IMR-90 (cell line): ENCODE results near the gene NT5M.

Experiments
- BHLHE40 ChIP-seq: fragments of 150-350 bp; IDR thresholded peaks from 2 replicates; pipeline ENCODE4 v1.6.1; 2016; ENCODE audit warnings: mild to moderate bottlenecking, low read depth, low read length
- CEBPB ChIP-seq: IDR thresholded peaks from 2 replicates; pipeline ENCODE4 v1.6.1; 2012; ENCODE audit warnings: low read depth, low read length, improper control_type of control experiment
- FOS ChIP-seq: fragments of 150-350 bp; IDR thresholded peaks from 2 replicates; pipeline ENCODE4 v1.6.1; 2016; ENCODE audit warnings: low read depth, low read length
- MAFK ChIP-seq: IDR thresholded peaks from 2 replicates; pipeline ENCODE4 v1.6.1; 2012; ENCODE audit warnings: low read depth, low read length, improper control_type of control experiment
- POLR2A ChIP-seq: IDR thresholded peaks from 2 replicates; pipeline ENCODE4 v1.6.1; 2012; ENCODE audit warnings: mild to moderate bottlenecking, low read depth, low read length
- RAD21 ChIP-seq: IDR thresholded peaks from 2 replicates; pipeline ENCODE4 v1.6.1; 2012; ENCODE audit warnings: low read length, improper control_type of control experiment
- RFX5 ChIP-seq: IDR thresholded peaks from 2 replicates; pipeline ENCODE4 v1.8.0; 2012; ENCODE audit warnings: low read depth, mild to moderate bottlenecking, low read length, moderate library complexity
- SMC3 ChIP-seq: fragments of 150-350 bp; IDR thresholded peaks from 2 replicates; pipeline ENCODE4 v1.6.1; 2016; ENCODE audit warnings: low read depth, mild to moderate bottlenecking, antibody characterized with exemption, low read length, moderate library complexity
- USF2 ChIP-seq: fragments of 150-350 bp; IDR thresholded peaks from 2 replicates; pipeline ENCODE4 v1.6.1; 2017; ENCODE audit warnings: mild to moderate bottlenecking, antibody characterized with exemption, low read length, low read depth
- TF ChIP-seq, protein P1 (sequence below): conservative IDR thresholded peaks from 2 replicates; pipeline ENCODE4 v1.5.1; 2012; ENCODE audit warnings: mild to moderate bottlenecking, low read depth, low read length, improper control_type of control experiment
- TF ChIP-seq, protein P2 (sequence below): fragments of 150-350 bp; IDR thresholded peaks from 2 replicates; pipeline ENCODE4 v1.6.1; 2016; ENCODE audit warnings: low read depth, mild to moderate bottlenecking, low read length, moderate library complexity, borderline replicate concordance

- TF ChIP-seq, protein P1, sequence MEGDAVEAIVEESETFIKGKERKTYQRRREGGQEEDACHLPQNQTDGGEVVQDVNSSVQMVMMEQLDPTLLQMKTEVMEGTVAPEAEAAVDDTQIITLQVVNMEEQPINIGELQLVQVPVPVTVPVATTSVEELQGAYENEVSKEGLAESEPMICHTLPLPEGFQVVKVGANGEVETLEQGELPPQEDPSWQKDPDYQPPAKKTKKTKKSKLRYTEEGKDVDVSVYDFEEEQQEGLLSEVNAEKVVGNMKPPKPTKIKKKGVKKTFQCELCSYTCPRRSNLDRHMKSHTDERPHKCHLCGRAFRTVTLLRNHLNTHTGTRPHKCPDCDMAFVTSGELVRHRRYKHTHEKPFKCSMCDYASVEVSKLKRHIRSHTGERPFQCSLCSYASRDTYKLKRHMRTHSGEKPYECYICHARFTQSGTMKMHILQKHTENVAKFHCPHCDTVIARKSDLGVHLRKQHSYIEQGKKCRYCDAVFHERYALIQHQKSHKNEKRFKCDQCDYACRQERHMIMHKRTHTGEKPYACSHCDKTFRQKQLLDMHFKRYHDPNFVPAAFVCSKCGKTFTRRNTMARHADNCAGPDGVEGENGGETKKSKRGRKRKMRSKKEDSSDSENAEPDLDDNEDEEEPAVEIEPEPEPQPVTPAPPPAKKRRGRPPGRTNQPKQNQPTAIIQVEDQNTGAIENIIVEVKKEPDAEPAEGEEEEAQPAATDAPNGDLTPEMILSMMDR: no peak
- TF ChIP-seq MAFK (no peak), POLR2A (no peak), USF2 (no peak), CEBPB (no peak), RAD21 (no peak), BHLHE40 (no peak), FOS (no peak), SMC3 (no peak), RFX5 (no peak)
- TF ChIP-seq, protein P2, sequence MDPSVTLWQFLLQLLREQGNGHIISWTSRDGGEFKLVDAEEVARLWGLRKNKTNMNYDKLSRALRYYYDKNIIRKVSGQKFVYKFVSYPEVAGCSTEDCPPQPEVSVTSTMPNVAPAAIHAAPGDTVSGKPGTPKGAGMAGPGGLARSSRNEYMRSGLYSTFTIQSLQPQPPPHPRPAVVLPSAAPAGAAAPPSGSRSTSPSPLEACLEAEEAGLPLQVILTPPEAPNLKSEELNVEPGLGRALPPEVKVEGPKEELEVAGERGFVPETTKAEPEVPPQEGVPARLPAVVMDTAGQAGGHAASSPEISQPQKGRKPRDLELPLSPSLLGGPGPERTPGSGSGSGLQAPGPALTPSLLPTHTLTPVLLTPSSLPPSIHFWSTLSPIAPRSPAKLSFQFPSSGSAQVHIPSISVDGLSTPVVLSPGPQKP: no peak
Observed at GRCh38 chr17:17377071-17377967, 74.1 kb downstream of the NT5M start.
